ENCODE data around the gene CARNS1. TPM values are rescaled to one million over a fixed set of nuclear protein-coding genes. Genes with fewer than 3 reads are reported as not detected.
A peak's percentile ranks its signal among the peaks of the same experiment; 100 is the strongest.

Gene CARNS1
- total and polyA plus RNA-seq, 7 experiments from 2014 or later: 0.53 to 14.2 (median 4.3) TPM

- Histone ChIP-seq H3K4me1 (ENCODE audit: control insufficient read depth in 2 of 2, insufficient read depth in 2 of 2, low read length in 2 of 2) (peaks cover 19 to 39% of the 10 kb centered on the region in 2 donors), H3K27ac (ENCODE audit: low read depth, low read length) (peak within 1 kb of the TSS; percentile 94), H3K27me3 (ENCODE audit: control insufficient read depth in 2 of 2, insufficient read depth in 2 of 2, low read length in 2 of 2) (no peaks in the 10 kb centered on the region), H3K4me3 (ENCODE audit: low read length) (peak within 1 kb of the TSS; percentile 74), H3K9me3 (ENCODE audit: control insufficient read depth in 2 of 3, low read length in 3 of 3) (no peaks in the 10 kb centered on the region), H3K36me3 (ENCODE audit: control insufficient read depth in 2 of 3, insufficient read depth in 3 of 3, low read length in 3 of 3) (peaks cover 0 to 4% (median 0%) of the 10 kb centered on the region in 3 experiments)
- intact Hi-C loops (cut with micrococcal nuclease): loop anchor here (1.0 kb wide), 14 partner anchors 13 to 230 kb away; partner anchors contain the start of genes PPP1CA (in 2 of the 2), PTPRCAP (in 2 of the 2), RPS6KB2 (in 2 of the 2) and AIP (in 1 of the 2)
- Mint-ChIP-seq H3K4me1 (peaks cover 23 to 44% (median 29%) of the 10 kb centered on the region in 7 donors), H3K36me3 (peaks cover 0 to 9% (median 0%) of the 10 kb centered on the region in 5 donors), H3K27me3 (peaks cover 0 to 6% (median 0%) of the 10 kb centered on the region in 5 donors), H3K9me3 (no peaks in the 10 kb centered on the region), H3K4me3 (peak within 1 kb of the TSS; percentile 87 to 95 (median 90)), H3K27ac (peak within 1 kb of the TSS; percentile 79 to 97 (median 88))
- CTCF ChIA-PET: interaction anchor here (0.7 to 2.8 kb wide), 13 partner anchors 13 to 82 kb away, joined by 3 to 11 read pairs (median 6); partner anchors contain the start of genes AIP, PPP1CA, PTPRCAP and TBC1D10C
- DNase-seq (peak; percentile 82 to 95 (median 89)), ATAC-seq (peak; percentile 92)
- POLR2A ChIA-PET: interaction anchor here (0.6 to 18.3 kb wide), 21 partner anchors 9 to 229 kb away, joined by 3 to 230 read pairs (median 11); partner anchors contain the start of genes AIP, CABP4, CARNS1 and CORO1B
Observed at GRCh38 chr11:67468759-67469507, 53.5 kb downstream of the CARNS1 start, which contains the start of gene TMEM134. Gene TMEM134, minus strand, starts transcription at chr11:67469251. Its CDS starts 59 bp downstream, at chr11:67469192.

GRCh38 chr11:67469508-67469811 is 54.0 kb downstream of the CARNS1 start:
- Mint-ChIP-seq H3K9me3 (no peaks in the 10 kb centered on the region), H3K27me3 (peaks cover 0 to 7% (median 0%) of the 10 kb centered on the region in 5 donors), H3K27ac (peak overlapping the region; percentile 28 to 93 (median 88)), H3K36me3 (peaks cover 0 to 9% (median 0%) of the 10 kb centered on the region in 5 donors), H3K4me3 (peak overlapping the region; percentile 72 to 92 (median 84)), H3K4me1 (peaks cover 23 to 39% (median 29%) of the 10 kb centered on the region in 7 donors)
- ATAC-seq (no peak), DNase-seq (no peak)
- Histone ChIP-seq H3K9me3 (ENCODE audit: control insufficient read depth in 2 of 3, low read length in 3 of 3) (no peaks in the 10 kb centered on the region), H3K27me3 (ENCODE audit: control insufficient read depth in 2 of 2, insufficient read depth in 2 of 2, low read length in 2 of 2) (no peaks in the 10 kb centered on the region), H3K4me1 (ENCODE audit: control insufficient read depth in 2 of 2, insufficient read depth in 2 of 2, low read length in 2 of 2) (peaks cover 14 to 33% of the 10 kb centered on the region in 2 donors), H3K27ac (ENCODE audit: low read depth, low read length) (peak overlapping the region; percentile 94), H3K4me3 (ENCODE audit: low read length) (peak overlapping the region; percentile 67), H3K36me3 (ENCODE audit: control insufficient read depth in 2 of 3, insufficient read depth in 3 of 3, low read length in 3 of 3) (peaks cover 0 to 4% (median 0%) of the 10 kb centered on the region in 3 experiments)
- ChIA-PET CTCF (interaction anchor here (0.7 to 2.8 kb wide), 6 partner anchors 15 to 68 kb away, joined by 3 to 11 read pairs (median 6); partner anchors contain the start of genes PPP1CA and PTPRCAP), POLR2A (interaction anchor here (1.1 to 18.3 kb wide), 12 partner anchors 10 to 78 kb away, joined by 3 to 230 read pairs (median 56); partner anchors contain the start of genes AIP, CARNS1, CORO1B and GPR152)
- intact Hi-C loops (cut with micrococcal nuclease): loop anchor here (1.0 kb wide), 14 partner anchors 13 to 230 kb away; partner anchors contain the start of genes PPP1CA (in 2 of the 2), PTPRCAP (in 2 of the 2), RPS6KB2 (in 2 of the 2) and AIP (in 1 of the 2)

- ATAC-seq (no peak), DNase-seq (no peak)
- Histone ChIP-seq H3K27ac (ENCODE audit: low read depth, low read length) (no peak overlapping the region), H3K27me3 (ENCODE audit: control insufficient read depth in 2 of 2, insufficient read depth in 2 of 2, low read length in 2 of 2) (no peaks in the 10 kb centered on the region), H3K4me1 (ENCODE audit: control insufficient read depth in 2 of 2, insufficient read depth in 2 of 2, low read length in 2 of 2) (peaks cover 8 to 29% of the 10 kb centered on the region in 2 donors), H3K36me3 (ENCODE audit: control insufficient read depth in 2 of 3, insufficient read depth in 3 of 3, low read length in 3 of 3) (peaks cover 0 to 4% (median 0%) of the 10 kb centered on the region in 3 experiments), H3K4me3 (ENCODE audit: low read length) (no peak overlapping the region), H3K9me3 (ENCODE audit: control insufficient read depth in 2 of 3, low read length in 3 of 3) (no peaks in the 10 kb centered on the region)
- intact Hi-C loops (cut with micrococcal nuclease): no loop called here
- H3K27ac Mint-ChIP-seq: peak overlapping the region in 4 of 9 donors; percentile 5 to 88 (median 48)
- H3K36me3 Mint-ChIP-seq: peaks cover 0 to 3% (median 0%) of the 10 kb centered on the region in 5 donors
- CTCF ChIA-PET: interaction anchor here (0.6 to 1.6 kb wide), 5 partner anchors 26 to 125 kb away, joined by 3 to 6 read pairs (median 3); partner anchors contain the start of gene PPP1CA
- peaks cover 19 to 35% (median 23%) of the 10 kb centered on the region in 7 donors for H3K4me1 Mint-ChIP-seq
- peaks cover 0 to 10% (median 0%) of the 10 kb centered on the region in 5 donors for H3K27me3 Mint-ChIP-seq
- H3K9me3 Mint-ChIP-seq: no peaks in the 10 kb centered on the region
- H3K4me3 Mint-ChIP-seq: peak overlapping the region in 5 of 10 donors; percentile 87 to 92 (median 91)
- POLR2A ChIA-PET: interaction anchor here (1.1 to 18.3 kb wide), 8 partner anchors 14 to 68 kb away, joined by 3 to 230 read pairs (median 138); partner anchors contain the start of genes AIP, CARNS1, CORO1B and GPR152
Observed at GRCh38 chr11:67470337-67471002, 55.0 kb downstream of the CARNS1 start.

GRCh38 chr11:67472882-67473281 is 57.4 kb downstream of the CARNS1 start:
- CTCF ChIA-PET: interaction anchor here (1.0 kb wide), 1 partner anchor 38 kb away, joined by 4 read pairs; no protein-coding TSS in a partner anchor

More at GRCh38 chr11:67472882-67473281, 57.4 kb downstream of the CARNS1 start:
- no peak for ATAC-seq
- H3K4me1 ChIP-seq (ENCODE audit: control insufficient read depth in 2 of 2, insufficient read depth in 2 of 2, low read length in 2 of 2): peaks cover 7 to 12% of the 10 kb centered on the region in 2 donors
- DNase-seq: no peak
- intact Hi-C loops (cut with micrococcal nuclease): no loop called here
- Mint-ChIP-seq H3K36me3 (no peaks in the 10 kb centered on the region), H3K27me3 (peaks cover 0 to 17% (median 0%) of the 10 kb centered on the region in 5 donors), H3K4me1 (peaks cover 5 to 17% (median 8%) of the 10 kb centered on the region in 7 donors), H3K4me3 (no peak overlapping the region), H3K9me3 (no peaks in the 10 kb centered on the region), H3K27ac (no peak overlapping the region)
- no peak overlapping the region for H3K27ac ChIP-seq (ENCODE audit: low read depth, low read length)
- POLR2A ChIA-PET: interaction anchor here (0.6 to 11.2 kb wide), 6 partner anchors 10 to 181 kb away, joined by 3 to 207 read pairs (median 6); partner anchors contain the start of genes AIP, CARNS1, PPP1CA and PTPRCAP
- H3K4me3 ChIP-seq (ENCODE audit: low read length): no peak overlapping the region
- H3K9me3 ChIP-seq (ENCODE audit: control insufficient read depth in 2 of 3, low read length in 3 of 3): no peaks in the 10 kb centered on the region
- no peaks in the 10 kb centered on the region for H3K27me3 ChIP-seq (ENCODE audit: control insufficient read depth in 2 of 2, insufficient read depth in 2 of 2, low read length in 2 of 2)
- peaks cover 0 to 4% (median 0%) of the 10 kb centered on the region in 3 experiments for H3K36me3 ChIP-seq (ENCODE audit: control insufficient read depth in 2 of 3, insufficient read depth in 3 of 3, low read length in 3 of 3)

Other genes starting within 250 kb of the CARNS1 start
- 100 to 1,000 TPM; 305 to 399 (median 322) TPM for gene GRK2, start 149.2 kb upstream of the CARNS1 start, total RNA-seq
- gene GRK2, start 149.2 kb upstream of the CARNS1 start, polyA plus RNA-seq: 10 to 100 TPM; 18.5 to 38.0 TPM
- 100 to 1,000 TPM; 161 to 286 (median 191) TPM for gene ANKRD13D, start 126.4 kb upstream of the CARNS1 start, total RNA-seq
- gene ANKRD13D, start 126.4 kb upstream of the CARNS1 start, polyA plus RNA-seq: 10 to 100 TPM in 1 of 2 donors, 1 to 10 TPM in 1; 6.3 to 19.5 TPM
- 10 to 100 TPM in 4 of 5 experiments, 1 to 10 TPM in 1; 8.8 to 23.8 (median 15.0) TPM for gene SSH3, start 112.1 kb upstream of the CARNS1 start, total RNA-seq
- 1 to 10 TPM; 1.1 to 4.9 TPM for gene SSH3, start 112.1 kb upstream of the CARNS1 start, polyA plus RNA-seq
- 100 to 1,000 TPM in 1 of 5 experiments, 10 to 100 TPM in 4; 59.9 to 104 (median 76.1) TPM for gene POLD4, start 62.1 kb upstream of the CARNS1 start, total RNA-seq
- gene POLD4, start 62.1 kb upstream of the CARNS1 start, polyA plus RNA-seq: 100 to 1,000 TPM in 1 of 2 donors, 10 to 100 TPM in 1; 98.9 to 116 TPM
- 1 to 10 TPM in 2 of 5 experiments, under 1 TPM in 3; 0.32 to 7.8 (median 0.70) TPM for gene CLCF1, start 42.1 kb upstream of the CARNS1 start, total RNA-seq
- gene CLCF1, start 42.1 kb upstream of the CARNS1 start, polyA plus RNA-seq: not detected
- 10 to 100 TPM; 25.6 to 48.0 (median 45.0) TPM for gene RAD9A, start 23.7 kb upstream of the CARNS1 start, total RNA-seq
- 1 to 10 TPM; 6.3 to 7.2 TPM for gene RAD9A, start 23.7 kb upstream of the CARNS1 start, polyA plus RNA-seq
- gene PPP1CA, start 13.8 kb upstream of the CARNS1 start, total RNA-seq: 100 to 1,000 TPM in 4 of 5 experiments, 10 to 100 TPM in 1; 83.0 to 339 (median 122) TPM
- 100 to 1,000 TPM; 350 to 363 TPM for gene PPP1CA, start 13.8 kb upstream of the CARNS1 start, polyA plus RNA-seq
- 100 to 1,000 TPM; 243 to 425 (median 346) TPM for gene TBC1D10C, start 11.6 kb upstream of the CARNS1 start, total RNA-seq
- gene TBC1D10C, start 11.6 kb upstream of the CARNS1 start, polyA plus RNA-seq: 100 to 1,000 TPM; 225 to 366 TPM
- gene RPS6KB2, start 12.8 kb downstream of the CARNS1 start, total RNA-seq: 10 to 100 TPM; 61.9 to 83.9 (median 77.7) TPM
- 10 to 100 TPM; 45.2 to 46.6 TPM for gene RPS6KB2, start 12.8 kb downstream of the CARNS1 start, polyA plus RNA-seq
- 100 to 1,000 TPM; 134 to 357 (median 194) TPM for gene PTPRCAP, start 22.0 kb downstream of the CARNS1 start, total RNA-seq
- 100 to 1,000 TPM; 498 to 670 TPM for gene PTPRCAP, start 22.0 kb downstream of the CARNS1 start, polyA plus RNA-seq
- 100 to 1,000 TPM in 1 of 5 experiments, 10 to 100 TPM in 4; 15.6 to 311 (median 28.5) TPM for gene CORO1B, start 27.8 kb downstream of the CARNS1 start, total RNA-seq
- 10 to 100 TPM; 21.3 to 40.8 TPM for gene CORO1B, start 27.8 kb downstream of the CARNS1 start, polyA plus RNA-seq
- not detected for gene GPR152, start 37.1 kb downstream of the CARNS1 start, total RNA-seq
- 1 to 10 TPM; 1.4 to 1.5 TPM for gene GPR152, start 37.1 kb downstream of the CARNS1 start, polyA plus RNA-seq
- 10 to 100 TPM in 2 of 5 experiments, 1 to 10 TPM in 3; 2.5 to 17.1 (median 3.4) TPM for gene CABP4, start 39.7 kb downstream of the CARNS1 start, total RNA-seq
- 1 to 10 TPM; 1.2 to 2.3 TPM for gene CABP4, start 39.7 kb downstream of the CARNS1 start, polyA plus RNA-seq
- gene TMEM134, start 53.6 kb downstream of the CARNS1 start, total RNA-seq: 10 to 100 TPM; 52.4 to 94.6 (median 70.6) TPM
- 100 to 1,000 TPM; 131 to 143 TPM for gene TMEM134, start 53.6 kb downstream of the CARNS1 start, polyA plus RNA-seq
- gene AIP, start 67.3 kb downstream of the CARNS1 start, total RNA-seq: 100 to 1,000 TPM; 107 to 156 (median 137) TPM
- 100 to 1,000 TPM; 137 to 205 TPM for gene AIP, start 67.3 kb downstream of the CARNS1 start, polyA plus RNA-seq
- 100 to 1,000 TPM in 3 of 5 experiments, 10 to 100 TPM in 2; 78.9 to 133 (median 112) TPM for gene PITPNM1, start 89.7 kb downstream of the CARNS1 start, total RNA-seq
- 10 to 100 TPM in 1 of 2 donors, 1 to 10 TPM in 1; 9.5 to 30.8 TPM for gene PITPNM1, start 89.7 kb downstream of the CARNS1 start, polyA plus RNA-seq
- gene CDK2AP2, start 92.5 kb downstream of the CARNS1 start, total RNA-seq: 100 to 1,000 TPM in 1 of 5 experiments, 10 to 100 TPM in 4; 31.0 to 168 (median 61.9) TPM
- 10 to 100 TPM; 64.5 to 94.3 TPM for gene CDK2AP2, start 92.5 kb downstream of the CARNS1 start, polyA plus RNA-seq
- gene CABP2, start 107.8 kb downstream of the CARNS1 start, total RNA-seq: not detected
- not detected for gene CABP2, start 107.8 kb downstream of the CARNS1 start, polyA plus RNA-seq
- gene GSTP1, start 168.1 kb downstream of the CARNS1 start, total RNA-seq: 100 to 1,000 TPM in 4 of 5 experiments, 10 to 100 TPM in 1; 77.2 to 265 (median 139) TPM
- gene GSTP1, start 168.1 kb downstream of the CARNS1 start, polyA plus RNA-seq: 100 to 1,000 TPM; 190 to 202 TPM
- gene NDUFV1, start 191.3 kb downstream of the CARNS1 start, total RNA-seq: 100 to 1,000 TPM; 198 to 253 (median 212) TPM
- 100 to 1,000 TPM; 111 to 113 TPM for gene NDUFV1, start 191.3 kb downstream of the CARNS1 start, polyA plus RNA-seq
- 10 to 100 TPM in 1 of 5 experiments, 1 to 10 TPM in 4; 3.1 to 10.4 (median 4.0) TPM for gene NUDT8, start 214.3 kb downstream of the CARNS1 start, total RNA-seq
- 1 to 10 TPM; 3.3 to 3.7 TPM for gene NUDT8, start 214.3 kb downstream of the CARNS1 start, polyA plus RNA-seq
- gene TBX10, start 224.1 kb downstream of the CARNS1 start, total RNA-seq: not detected
- gene TBX10, start 224.1 kb downstream of the CARNS1 start, polyA plus RNA-seq: not detected
- gene ACY3, start 235.1 kb downstream of the CARNS1 start, total RNA-seq: under 1 TPM in 3 of 5 experiments, not detected in 2; 0.29 to 0.49 (median 0.42) TPM
- under 1 TPM in 1 of 2 donors, not detected in 1; 0.57 TPM for gene ACY3, start 235.1 kb downstream of the CARNS1 start, polyA plus RNA-seq

Measured in naive thymus-derived CD4-positive, alpha-beta T cell (primary cell).